ENCODE results near the gene IL27RA. TPM values are rescaled to one million over a fixed set of nuclear protein-coding genes. Genes with fewer than 3 reads are reported as not detected.

The IL27RA gene
- total RNA-seq, 2 experiments from 2014 or later, result 5.2 to 9.0 TPM

DNA sequence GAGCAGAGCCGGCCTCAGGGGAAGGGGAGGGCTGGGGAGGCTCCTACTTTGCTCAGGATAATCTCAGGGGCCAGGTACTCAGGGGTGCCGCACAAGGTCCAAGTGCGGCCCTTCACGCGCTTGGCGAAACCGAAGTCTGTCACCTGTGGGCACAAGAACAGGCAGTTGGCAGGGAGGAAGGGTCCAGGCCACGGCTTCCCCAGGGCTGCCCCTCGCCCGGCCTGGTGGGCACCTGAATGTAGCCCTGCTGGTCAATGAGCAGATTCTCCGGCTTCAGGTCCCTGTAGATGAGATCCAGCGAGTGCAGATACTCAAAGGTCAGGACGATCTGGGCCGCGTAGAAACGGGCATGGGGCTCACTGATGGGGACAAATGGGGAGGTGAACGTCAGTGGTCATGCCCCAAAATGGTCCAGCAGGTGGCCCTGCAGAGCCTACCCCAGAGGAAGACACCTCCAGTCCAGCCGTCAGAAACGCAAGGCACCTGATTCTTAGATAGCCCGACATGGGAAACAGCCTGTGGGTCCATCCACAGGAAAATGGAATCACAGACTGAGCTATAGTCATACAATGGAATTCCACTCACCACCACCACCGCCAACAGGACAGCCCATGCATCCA, 66.1 kb downstream of the IL27RA start:
- H3K4me3 ChIP-seq (ENCODE audit: low read depth, low read length, poor library complexity, severe bottlenecking), result no peak overlapping the region
- POLR2A ChIA-PET, result no interaction called here
- H3K36me3 ChIP-seq (ENCODE audit: insufficient read depth, low read length), result peaks cover 25% of the 10 kb centered on the region
- TF ChIP-seq, protein P1, sequence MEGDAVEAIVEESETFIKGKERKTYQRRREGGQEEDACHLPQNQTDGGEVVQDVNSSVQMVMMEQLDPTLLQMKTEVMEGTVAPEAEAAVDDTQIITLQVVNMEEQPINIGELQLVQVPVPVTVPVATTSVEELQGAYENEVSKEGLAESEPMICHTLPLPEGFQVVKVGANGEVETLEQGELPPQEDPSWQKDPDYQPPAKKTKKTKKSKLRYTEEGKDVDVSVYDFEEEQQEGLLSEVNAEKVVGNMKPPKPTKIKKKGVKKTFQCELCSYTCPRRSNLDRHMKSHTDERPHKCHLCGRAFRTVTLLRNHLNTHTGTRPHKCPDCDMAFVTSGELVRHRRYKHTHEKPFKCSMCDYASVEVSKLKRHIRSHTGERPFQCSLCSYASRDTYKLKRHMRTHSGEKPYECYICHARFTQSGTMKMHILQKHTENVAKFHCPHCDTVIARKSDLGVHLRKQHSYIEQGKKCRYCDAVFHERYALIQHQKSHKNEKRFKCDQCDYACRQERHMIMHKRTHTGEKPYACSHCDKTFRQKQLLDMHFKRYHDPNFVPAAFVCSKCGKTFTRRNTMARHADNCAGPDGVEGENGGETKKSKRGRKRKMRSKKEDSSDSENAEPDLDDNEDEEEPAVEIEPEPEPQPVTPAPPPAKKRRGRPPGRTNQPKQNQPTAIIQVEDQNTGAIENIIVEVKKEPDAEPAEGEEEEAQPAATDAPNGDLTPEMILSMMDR (conservative IDR thresholded peaks at IDR 0.05; ENCODE audit: low read length), result peak; percentile 33
- no peak for TF ChIP-seq EZH2phosphoT487 (IDR thresholded peaks at IDR 0.05; ENCODE audit: borderline replicate concordance, low read depth, low read length)
- H3K79me2 ChIP-seq (ENCODE audit: insufficient read depth, low read depth, low read length), result no peaks in the 10 kb centered on the region
- no peak for DNase-seq (ENCODE audit: low spot score)
- intact Hi-C loops (cut with micrococcal nuclease; ENCODE audit: unreplicated experiment), result no loop called here
- peaks cover 9% of the 10 kb centered on the region for H3K9me3 ChIP-seq (ENCODE audit: low read length)
- CTCF ChIA-PET (ENCODE audit: unreplicated experiment), result no interaction called here
- no peaks in the 10 kb centered on the region for H3K9me2 ChIP-seq (ENCODE audit: insufficient read depth, low read length)
- no peak overlapping the region for H3K27ac ChIP-seq (ENCODE audit: low read depth, low read length, poor library complexity, severe bottlenecking)
- no peaks in the 10 kb centered on the region for H4K20me1 ChIP-seq (ENCODE audit: insufficient read depth, low read length)
- peaks cover under 1% of the 10 kb centered on the region for H3K4me1 ChIP-seq (ENCODE audit: insufficient read depth, low read length, poor library complexity, severe bottlenecking)
- H2AFZ ChIP-seq (ENCODE audit: low read length), result no peak overlapping the region
- H3K4me2 ChIP-seq (ENCODE audit: low read length), result no peak overlapping the region
- no TSS peak for BruUV-seq (replicated peaks)

DNA sequence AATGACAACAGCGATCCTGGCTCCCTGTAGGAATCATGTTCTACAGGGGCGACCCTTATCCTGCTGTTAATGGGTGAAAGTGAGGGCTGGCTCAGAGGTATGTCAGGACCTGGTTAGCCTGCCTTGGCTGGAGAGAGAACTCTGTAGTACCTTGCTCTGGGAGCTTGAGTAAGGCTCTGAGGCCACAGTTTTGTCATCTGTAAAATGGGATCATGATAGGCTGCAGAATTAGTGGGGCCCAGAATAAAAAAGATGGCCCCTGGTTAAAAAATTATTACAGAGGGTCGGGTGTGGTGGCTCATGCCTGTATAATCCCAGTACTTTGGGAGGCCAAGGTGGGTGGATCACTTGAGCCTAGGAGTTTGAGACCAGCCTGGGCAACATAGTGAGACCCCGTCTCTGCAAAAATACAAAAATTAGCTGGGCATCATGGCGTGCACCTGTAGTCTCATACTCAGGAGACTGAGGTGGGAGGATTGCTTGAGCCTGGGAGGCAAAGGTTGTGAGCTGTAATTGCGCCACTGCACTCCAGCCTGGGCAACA, 69.5 kb downstream of the IL27RA start:
- Histone ChIP-seq H2AFZ (ENCODE audit: low read length) (no peak overlapping the region), H3K27ac (ENCODE audit: low read depth, low read length, poor library complexity, severe bottlenecking) (no peak overlapping the region), H3K4me3 (ENCODE audit: low read depth, low read length, poor library complexity, severe bottlenecking) (no peak overlapping the region), H4K20me1 (ENCODE audit: insufficient read depth, low read length) (no peaks in the 10 kb centered on the region), H3K36me3 (ENCODE audit: insufficient read depth, low read length) (peaks cover 16% of the 10 kb centered on the region), H3K4me1 (ENCODE audit: insufficient read depth, low read length, poor library complexity, severe bottlenecking) (no peaks in the 10 kb centered on the region), H3K9me3 (ENCODE audit: low read length) (no peaks in the 10 kb centered on the region), H3K79me2 (ENCODE audit: insufficient read depth, low read depth, low read length) (no peaks in the 10 kb centered on the region), H3K4me2 (ENCODE audit: low read length) (no peak overlapping the region), H3K9me2 (ENCODE audit: insufficient read depth, low read length) (no peaks in the 10 kb centered on the region)
- DNase-seq (ENCODE audit: low spot score), result no peak
- ChIA-PET POLR2A (no interaction called here), CTCF (ENCODE audit: unreplicated experiment) (no interaction called here)
- intact Hi-C loops (cut with micrococcal nuclease; ENCODE audit: unreplicated experiment), result no loop called here
- TF ChIP-seq, protein P1 (conservative IDR thresholded peaks at IDR 0.05; ENCODE audit: low read length), result no peak
- TF ChIP-seq EZH2phosphoT487 (IDR thresholded peaks at IDR 0.05; ENCODE audit: borderline replicate concordance, low read depth, low read length), result no peak
- no TSS peak for BruUV-seq (replicated peaks)

DNA sequence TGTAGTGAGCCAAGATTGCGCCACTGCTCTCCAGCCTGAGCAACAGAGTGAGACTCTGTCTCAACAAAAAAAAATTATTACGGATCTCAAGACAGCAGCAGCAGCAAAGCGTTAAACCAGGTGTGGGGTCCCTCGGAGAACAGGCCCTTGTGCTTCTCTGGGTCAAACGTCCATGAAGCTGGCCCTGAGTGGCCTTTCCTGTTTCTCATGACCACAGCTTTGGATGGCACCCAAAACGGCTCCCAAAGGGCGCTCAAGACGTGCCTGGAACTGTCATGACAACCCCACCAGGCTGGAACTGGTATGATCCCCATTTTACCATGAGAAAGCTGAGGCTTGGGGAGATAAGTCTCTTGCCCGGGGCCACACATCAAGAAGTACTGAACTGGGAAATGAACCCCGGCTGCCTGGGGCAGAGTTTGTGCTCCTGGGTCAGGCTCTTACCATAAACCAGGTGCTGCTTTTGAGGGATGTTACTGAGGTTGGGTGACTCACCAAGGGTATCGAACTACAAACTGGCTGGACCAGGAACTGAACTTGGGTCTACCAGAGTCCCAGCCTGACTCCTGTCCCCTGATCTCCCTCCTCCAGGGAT, 70.6 kb downstream of the IL27RA start:
- Histone ChIP-seq H3K4me3 (ENCODE audit: low read depth, low read length, poor library complexity, severe bottlenecking) (no peak overlapping the region), H3K4me1 (ENCODE audit: insufficient read depth, low read length, poor library complexity, severe bottlenecking) (no peaks in the 10 kb centered on the region), H3K4me2 (ENCODE audit: low read length) (no peak overlapping the region), H3K79me2 (ENCODE audit: insufficient read depth, low read depth, low read length) (no peaks in the 10 kb centered on the region), H3K36me3 (ENCODE audit: insufficient read depth, low read length) (peaks cover 16% of the 10 kb centered on the region), H3K9me2 (ENCODE audit: insufficient read depth, low read length) (no peaks in the 10 kb centered on the region), H3K9me3 (ENCODE audit: low read length) (no peaks in the 10 kb centered on the region), H2AFZ (ENCODE audit: low read length) (no peak overlapping the region), H3K27ac (ENCODE audit: low read depth, low read length, poor library complexity, severe bottlenecking) (no peak overlapping the region), H4K20me1 (ENCODE audit: insufficient read depth, low read length) (no peaks in the 10 kb centered on the region)
- intact Hi-C loops (cut with micrococcal nuclease; ENCODE audit: unreplicated experiment), result no loop called here
- POLR2A ChIA-PET, result no interaction called here
- DNase-seq (ENCODE audit: low spot score), result no peak
- BruUV-seq (replicated peaks), result no TSS peak
- TF ChIP-seq EZH2phosphoT487 (IDR thresholded peaks at IDR 0.05; ENCODE audit: borderline replicate concordance, low read depth, low read length), result no peak
- TF ChIP-seq, protein P1 (conservative IDR thresholded peaks at IDR 0.05; ENCODE audit: low read length), result no peak
- CTCF ChIA-PET (ENCODE audit: unreplicated experiment), result interaction anchor here (0.6 kb wide), 1 partner anchor 13 kb away, joined by 3 read pairs; no protein-coding TSS in a partner anchor

Data from OCI-LY7 (cell line).